Mesendoderm (in vitro differentiated cells): ENCODE data around the gene HIPK3.

Source experiments
- DNase-seq: peaks from one replicate; pipeline ENCODE4 v3.0.0; 2013
- H2AK5ac ChIP-seq: 2 replicates; pipeline ENCODE4 v1.6.1; 2013; ENCODE audit warnings: low read length, inconsistent platforms
- H2BK120ac ChIP-seq: 2 replicates; pipeline ENCODE4 v1.6.1; 2013; ENCODE audit warnings: low read depth, mild to moderate bottlenecking, low read length, moderate library complexity, mixed read lengths
- H2BK15ac ChIP-seq: replicated peaks from 2 replicates; pipeline ENCODE4 v1.6.1; 2013; ENCODE audit warnings: low read depth, mild to moderate bottlenecking, moderate library complexity
- H2BK5ac ChIP-seq: 2 replicates; pipeline ENCODE4 v1.6.1; 2013; ENCODE audit warnings: low read length, inconsistent platforms
- H3K18ac ChIP-seq: 2 replicates; pipeline ENCODE4 v1.6.1; 2013; ENCODE audit warnings: mild to moderate bottlenecking, low read length, mixed read lengths
- H3K23ac ChIP-seq: one replicate; pipeline ENCODE4 v1.6.1; 2013; ENCODE audit warnings: low read length
- H3K27ac ChIP-seq: 2 replicates; pipeline ENCODE4 v1.5.1; 2013; ENCODE audit warnings: low read depth, mild to moderate bottlenecking, inconsistent platforms, low read length, moderate library complexity
- H3K27me3 ChIP-seq: 2 replicates; pipeline ENCODE4 v1.6.1; 2013; ENCODE audit warnings: low read length, control low read depth, mild to moderate bottlenecking, inconsistent platforms; ENCODE audit not compliant: insufficient read depth, poor library complexity
- H3K36me3 ChIP-seq: 2 replicates; pipeline ENCODE4 v1.6.1; 2013; ENCODE audit warnings: low read length, inconsistent platforms; ENCODE audit not compliant: control insufficient read depth, insufficient read depth
- H3K4ac ChIP-seq: one replicate; pipeline ENCODE4 v1.6.1; 2013; ENCODE audit warnings: low read depth, mild to moderate bottlenecking, low read length, moderate library complexity
- H3K4me1 ChIP-seq: 2 replicates; pipeline ENCODE4 v1.6.1; 2013; ENCODE audit warnings: low read depth, low read length, inconsistent platforms; ENCODE audit not compliant: control insufficient read depth
- H3K4me2 ChIP-seq: 2 replicates; pipeline ENCODE4 v1.6.1; 2013; ENCODE audit warnings: low read length
- H3K4me3 ChIP-seq: 2 replicates; pipeline ENCODE4 v1.5.1; 2013; ENCODE audit warnings: mild to moderate bottlenecking, low read length
- H3K56ac ChIP-seq: one replicate; pipeline ENCODE4 v1.6.1; 2013; ENCODE audit warnings: low read length
- H3K79me1 ChIP-seq: 2 replicates; pipeline ENCODE4 v1.6.1; 2013; ENCODE audit warnings: low read length, inconsistent platforms
- H3K79me2 ChIP-seq: 2 replicates; pipeline ENCODE4 v1.6.1; 2013; ENCODE audit warnings: mild to moderate bottlenecking, low read length; ENCODE audit not compliant: control insufficient read depth, insufficient read depth
- H3K9ac ChIP-seq: 2 replicates; pipeline ENCODE4 v1.6.1; 2013; ENCODE audit warnings: low read length, inconsistent platforms
- H4K5ac ChIP-seq: one replicate; pipeline ENCODE4 v1.6.1; 2013; ENCODE audit warnings: low read length
- H4K8ac ChIP-seq: one replicate; pipeline ENCODE4 v1.6.1; 2013; ENCODE audit warnings: low read depth, mild to moderate bottlenecking, control low read depth, low read length, moderate library complexity
- WGBS: extraction: QIAGEN DNeasy Blood & Tissue Kit; methylation state at CpG from one replicate; pipeline ENCODE4 v1.1.7; 2013; ENCODE audit warnings: low lambda C conversion rate, missing lambda C conversion rate; ENCODE audit not compliant: insufficient coverage; ENCODE audit errors: extremely low coverage; 5-methylcytosine and 5-hydroxymethylcytosine counted together

The HIPK3 gene

DNA sequence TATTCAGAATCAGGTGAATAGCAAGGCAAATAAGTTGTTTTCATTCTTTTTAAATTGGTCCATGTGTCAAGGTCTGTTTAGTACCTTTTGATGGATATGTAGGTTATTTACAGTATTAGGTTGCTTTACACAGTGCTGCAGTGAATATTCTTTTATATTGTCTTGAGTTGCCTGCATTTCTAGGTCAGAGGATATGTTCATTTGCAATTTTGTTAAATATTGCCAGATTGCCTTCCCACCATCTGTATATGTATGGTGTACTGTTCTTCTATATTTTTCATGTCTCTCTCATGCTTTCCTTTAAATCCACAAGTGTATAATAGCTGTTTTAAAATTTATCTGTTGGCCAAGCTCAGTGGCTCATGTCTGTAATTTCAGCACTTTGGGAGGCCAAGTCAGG, 24.6 kb downstream of the HIPK3 start:
- peaks cover 4% of the 10 kb centered on the region for H3K79me2 ChIP-seq
- DNase-seq, result no peak
- H4K5ac ChIP-seq, result no peak overlapping the region
- no peak overlapping the region for H2BK5ac ChIP-seq
- H3K4me2 ChIP-seq, result no peak overlapping the region
- peaks cover 4% of the 10 kb centered on the region for H3K79me1 ChIP-seq
- no peak overlapping the region for H2BK120ac ChIP-seq
- H3K36me3 ChIP-seq, result no peaks in the 10 kb centered on the region
- H4K8ac ChIP-seq, result no peak overlapping the region
- no peak overlapping the region for H3K9ac ChIP-seq
- H3K4me1 ChIP-seq, result no peaks in the 10 kb centered on the region
- H3K4me3 ChIP-seq, result no peak overlapping the region
- no peak overlapping the region for H3K23ac ChIP-seq
- no peak overlapping the region for H3K18ac ChIP-seq
- H3K27ac ChIP-seq, result no peak overlapping the region
- H3K27me3 ChIP-seq, result no peaks in the 10 kb centered on the region
- no peak overlapping the region for H3K4ac ChIP-seq
- no peak overlapping the region for H3K56ac ChIP-seq
- no peak overlapping the region for H2AK5ac ChIP-seq
- no peak overlapping the region for H2BK15ac ChIP-seq

DNA sequence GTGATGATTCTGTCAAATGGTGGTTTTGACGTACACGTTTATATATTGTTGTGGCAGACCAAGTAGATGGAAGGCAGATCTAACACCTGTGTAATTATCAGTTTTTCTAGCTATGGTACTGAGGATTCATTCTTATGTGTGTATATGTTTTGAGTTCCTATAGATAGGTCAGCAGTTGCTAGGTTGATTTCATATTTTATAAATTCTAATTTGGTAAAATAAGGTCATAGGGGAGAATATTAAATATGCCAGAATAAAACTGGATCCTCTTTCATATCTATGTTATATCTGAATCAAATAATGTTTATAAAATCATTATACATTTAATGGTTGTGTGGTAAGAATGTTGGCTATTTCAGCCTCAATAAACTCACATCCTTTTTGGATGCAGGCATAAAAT, 27.6 kb downstream of the HIPK3 start:
- Histone ChIP-seq H2BK15ac (no peak overlapping the region), H2BK120ac (no peak overlapping the region), H3K79me1 (peaks cover 2% of the 10 kb centered on the region), H3K56ac (no peak overlapping the region), H3K4me2 (no peak overlapping the region), H3K4me3 (no peak overlapping the region), H3K79me2 (peaks cover under 1% of the 10 kb centered on the region), H3K4me1 (no peaks in the 10 kb centered on the region), H4K5ac (no peak overlapping the region), H3K27ac (no peak overlapping the region), H3K4ac (no peak overlapping the region), H3K36me3 (no peaks in the 10 kb centered on the region), H3K27me3 (no peaks in the 10 kb centered on the region), H2AK5ac (no peak overlapping the region), H3K9ac (no peak overlapping the region), H3K18ac (no peak overlapping the region), H4K8ac (no peak overlapping the region), H3K23ac (no peak overlapping the region), H2BK5ac (no peak overlapping the region)
- no CpG with 5 or more reads among the region's 2 CpGs for WGBS
- no peak for DNase-seq

DNA sequence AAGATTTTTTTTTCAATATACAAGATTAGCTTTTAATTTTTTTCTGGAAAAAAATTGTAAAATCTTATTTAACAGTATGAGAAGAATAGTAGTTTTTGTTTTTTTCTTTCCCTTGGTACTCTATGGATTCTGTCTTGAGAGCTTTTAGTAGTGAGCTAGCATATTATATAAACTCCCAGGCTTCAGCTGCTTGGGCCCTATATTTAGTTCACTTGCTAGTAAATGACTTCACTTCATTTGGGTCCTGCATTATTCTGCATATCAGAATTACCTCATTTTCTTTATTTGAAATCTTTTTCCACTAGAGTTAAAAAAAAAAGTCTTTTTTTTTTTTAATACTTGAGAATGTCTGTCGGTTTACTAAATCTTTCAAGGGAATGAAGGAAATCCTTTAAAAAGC, 33.1 kb downstream of the HIPK3 start:
- Histone ChIP-seq H2AK5ac (no peak overlapping the region), H3K79me2 (no peaks in the 10 kb centered on the region), H3K4ac (no peak overlapping the region), H2BK5ac (no peak overlapping the region), H3K36me3 (no peaks in the 10 kb centered on the region), H3K79me1 (peaks cover 7% of the 10 kb centered on the region), H3K56ac (no peak overlapping the region), H4K8ac (no peak overlapping the region), H3K27me3 (no peaks in the 10 kb centered on the region), H3K23ac (no peak overlapping the region), H3K27ac (no peak overlapping the region), H4K5ac (no peak overlapping the region), H3K4me1 (no peaks in the 10 kb centered on the region), H3K4me2 (no peak overlapping the region), H3K4me3 (no peak overlapping the region), H2BK120ac (no peak overlapping the region), H2BK15ac (no peak overlapping the region), H3K9ac (no peak overlapping the region), H3K18ac (no peak overlapping the region)
- no CpG with 5 or more reads among the region's 1 CpG for WGBS
- no peak for DNase-seq

DNA sequence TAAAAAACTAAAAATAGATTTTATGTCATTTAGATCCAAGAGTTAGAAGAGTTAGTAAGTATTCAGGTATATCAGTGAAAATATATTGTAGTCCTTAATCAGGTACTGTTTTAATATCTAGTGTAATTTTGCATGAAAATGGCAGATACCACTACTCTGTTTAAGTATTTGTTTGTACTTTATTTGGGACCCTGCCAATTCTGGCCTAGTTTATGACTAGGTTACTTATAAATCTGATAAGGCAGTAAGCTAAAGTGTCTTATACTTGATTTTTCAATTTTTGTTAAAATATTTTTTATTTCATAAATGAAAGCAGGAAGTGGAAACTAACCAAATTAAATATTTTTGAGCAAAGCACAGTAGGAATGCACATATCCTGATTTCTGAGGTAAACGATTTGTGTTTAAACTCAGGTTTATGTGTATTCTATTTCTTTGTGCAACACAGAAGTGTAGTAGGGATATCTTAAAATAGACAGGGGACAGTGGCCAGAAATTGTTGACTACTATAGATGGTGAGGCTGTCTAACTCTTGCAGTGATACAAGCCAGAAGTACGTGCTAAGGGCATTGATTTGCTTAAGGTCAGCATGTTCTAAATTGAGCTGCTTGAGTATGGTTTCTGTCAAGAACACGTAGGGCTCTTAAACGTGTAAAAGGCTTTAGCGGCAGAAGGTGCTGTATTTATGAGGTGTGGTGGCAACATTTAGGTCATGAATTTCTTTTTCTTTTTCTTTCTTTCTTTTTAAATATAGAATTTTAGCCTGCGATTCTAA, 34.0 kb downstream of the HIPK3 start:
- no peak overlapping the region for H3K27ac ChIP-seq
- peaks cover 8% of the 10 kb centered on the region for H3K79me1 ChIP-seq
- no peak overlapping the region for H2BK120ac ChIP-seq
- WGBS, result no CpG with 5 or more reads among the region's 6 CpGs
- H2BK15ac ChIP-seq, result no peak overlapping the region
- H2BK5ac ChIP-seq, result no peak overlapping the region
- H3K4me1 ChIP-seq, result no peaks in the 10 kb centered on the region
- H2AK5ac ChIP-seq, result no peak overlapping the region
- no peak overlapping the region for H3K9ac ChIP-seq
- H3K4me3 ChIP-seq, result no peak overlapping the region
- no peak overlapping the region for H3K4ac ChIP-seq
- no peak for DNase-seq
- H4K5ac ChIP-seq, result no peak overlapping the region
- H3K56ac ChIP-seq, result no peak overlapping the region
- H3K36me3 ChIP-seq, result no peaks in the 10 kb centered on the region
- H3K4me2 ChIP-seq, result no peak overlapping the region
- no peaks in the 10 kb centered on the region for H3K27me3 ChIP-seq
- no peak overlapping the region for H4K8ac ChIP-seq
- H3K18ac ChIP-seq, result no peak overlapping the region
- no peaks in the 10 kb centered on the region for H3K79me2 ChIP-seq
- no peak overlapping the region for H3K23ac ChIP-seq

DNA sequence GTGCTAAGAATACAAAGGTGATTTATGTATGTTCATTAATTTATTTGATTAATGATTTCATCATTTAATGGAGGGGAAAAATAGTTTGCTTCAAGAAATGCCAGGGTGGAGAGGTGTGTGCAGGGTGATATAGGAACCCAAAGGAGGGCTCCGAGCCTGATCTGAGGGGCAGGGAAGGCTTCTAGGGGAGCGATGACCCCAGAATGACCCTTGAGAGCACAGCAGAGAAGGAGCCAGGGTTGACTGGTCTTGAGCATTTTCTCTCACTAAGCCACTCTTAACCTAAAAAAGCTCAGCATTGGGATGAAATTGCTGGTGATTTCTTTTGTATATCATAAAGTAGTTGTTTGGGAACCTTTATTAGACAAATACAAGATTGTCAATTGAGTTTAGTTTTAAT, 35.1 kb downstream of the HIPK3 start:
- Histone ChIP-seq H2BK15ac (no peak overlapping the region), H4K8ac (no peak overlapping the region), H3K4me1 (no peaks in the 10 kb centered on the region), H3K23ac (no peak overlapping the region), H2AK5ac (no peak overlapping the region), H3K18ac (no peak overlapping the region), H2BK5ac (no peak overlapping the region), H3K27ac (no peak overlapping the region), H3K56ac (no peak overlapping the region), H3K9ac (no peak overlapping the region), H3K79me2 (no peaks in the 10 kb centered on the region), H3K27me3 (no peaks in the 10 kb centered on the region), H2BK120ac (no peak overlapping the region), H3K4ac (no peak overlapping the region), H3K79me1 (peaks cover 9% of the 10 kb centered on the region), H3K36me3 (no peaks in the 10 kb centered on the region), H4K5ac (no peak overlapping the region), H3K4me2 (no peak overlapping the region), H3K4me3 (no peak overlapping the region)
- no peak for DNase-seq
- WGBS, result no CpG with 5 or more reads among the region's 2 CpGs

DNA sequence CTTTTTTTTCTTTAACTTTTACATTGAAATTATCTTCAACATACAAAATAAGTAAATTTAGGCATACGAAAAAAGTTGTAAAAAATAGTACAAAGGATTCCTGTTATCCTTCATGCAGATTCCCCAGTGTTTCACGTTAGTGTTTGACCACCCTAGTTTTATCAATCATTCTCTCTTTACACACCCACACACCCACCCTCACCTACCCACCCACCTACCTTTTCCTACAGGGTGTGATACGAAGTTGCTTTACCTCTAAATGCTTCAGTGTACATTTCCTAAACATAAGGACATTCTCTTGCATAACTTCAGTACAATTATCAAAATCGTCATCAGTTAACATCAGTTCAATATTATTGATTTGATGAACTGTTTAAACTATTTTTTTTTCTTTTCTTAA, 37.0 kb downstream of the HIPK3 start:
- Histone ChIP-seq H3K9ac (no peak overlapping the region), H4K5ac (no peak overlapping the region), H3K27me3 (no peaks in the 10 kb centered on the region), H2BK120ac (no peak overlapping the region), H3K27ac (no peak overlapping the region), H3K4me1 (no peaks in the 10 kb centered on the region), H3K79me2 (no peaks in the 10 kb centered on the region), H2AK5ac (no peak overlapping the region), H2BK5ac (no peak overlapping the region), H4K8ac (no peak overlapping the region), H3K4me3 (no peak overlapping the region), H3K79me1 (peaks cover 9% of the 10 kb centered on the region), H3K36me3 (no peaks in the 10 kb centered on the region), H3K23ac (no peak overlapping the region), H3K56ac (no peak overlapping the region), H3K18ac (no peak overlapping the region), H2BK15ac (no peak overlapping the region), H3K4ac (no peak overlapping the region), H3K4me2 (no peak overlapping the region)
- DNase-seq, result no peak
- WGBS, result no CpG with 5 or more reads among the region's 4 CpGs
